K562 (cell line): ENCODE data around the gene PDLIM4. TPM values are rescaled to one million over a fixed set of nuclear protein-coding genes. Genes with fewer than 3 reads are reported as not detected.

Experiments used
- ARID1B ChIP-seq: fragments of 450-650 bp; IDR thresholded peaks from 2 replicates; pipeline ENCODE4 v1.6.1; 2016; ENCODE audit warnings: antibody characterized with exemption, mild to moderate bottlenecking, inconsistent platforms
- BHLHE40 ChIP-seq: IDR thresholded peaks from 2 replicates; pipeline ENCODE4 v1.6.1; 2011; ENCODE audit warnings: low read length, improper control_type of control experiment
- CHD2 ChIP-seq: IDR thresholded peaks from 2 replicates; pipeline ENCODE4 v1.6.1; 2011; ENCODE audit warnings: low read depth, low read length
- GMEB1 ChIP-seq: fragments of 250-450 bp; sonication (Bioruptor Pico); IDR thresholded peaks from 2 replicates; pipeline ENCODE4 v1.4.0; 2020; ENCODE audit warnings: mild to moderate bottlenecking
- GTF2A2 ChIP-seq: IDR thresholded peaks from 2 replicates; pipeline ENCODE4 v1.6.1; 2016; ENCODE audit warnings: mild to moderate bottlenecking, missing genetic modification characterization, missing compliant biosample characterization
- GTF2F1 ChIP-seq: IDR thresholded peaks from 2 replicates; pipeline ENCODE4 v1.6.1; 2011; ENCODE audit warnings: low read depth, low read length, improper control_type of control experiment
- HDAC6 ChIP-seq: IDR thresholded peaks from 2 replicates; pipeline ENCODE4 v1.6.1; 2012; ENCODE audit warnings: low read depth, mild to moderate bottlenecking, control low read depth, inconsistent platforms, low read length, moderate library complexity
- KAT2B ChIP-seq: IDR thresholded peaks from one replicate; pipeline ENCODE4 v1.6.1; 2012; ENCODE audit warnings: low read depth, mild to moderate bottlenecking, control low read depth, inconsistent platforms, low read length, moderate library complexity
- NFATC3 ChIP-seq: fragments of 450-650 bp; IDR thresholded peaks from 2 replicates; pipeline ENCODE4 v1.6.1; 2017; ENCODE audit warnings: mild to moderate bottlenecking
- PYGO2 ChIP-seq: fragments of 450-650 bp; IDR thresholded peaks from 2 replicates; pipeline ENCODE4 v1.6.1; 2016; ENCODE audit warnings: mild to moderate bottlenecking, missing genetic modification characterization, moderate library complexity, missing compliant biosample characterization
- RBM34 ChIP-seq: fragments of 200-400 bp; formaldehyde crosslinking; IDR thresholded peaks from 2 replicates; pipeline ENCODE4 v1.6.1; 2018; ENCODE audit warnings: low read length, borderline replicate concordance; ENCODE audit not compliant: insufficient read depth
- SMARCE1 ChIP-seq: fragments of 450-650 bp; IDR thresholded peaks from 2 replicates; pipeline ENCODE4 v1.7.1; 2016; ENCODE audit warnings: mild to moderate bottlenecking
- TRIM28 ChIP-seq: fragments of 450-650 bp; IDR thresholded peaks from 2 replicates; pipeline ENCODE4 v1.6.1; 2017
- XRCC4 ChIP-seq: IDR thresholded peaks from one replicate; pipeline ENCODE4 v1.6.1; 2011; ENCODE audit not compliant: insufficient read depth, insufficient read length; ENCODE audit errors: extremely low read depth
- ZNF655 ChIP-seq: fragments of 250-450 bp; sonication (Bioruptor Pico); IDR thresholded peaks from 2 replicates; pipeline ENCODE4 v1.5.0; 2021
- polyA plus RNA-seq, 8 experiments: library from polyadenylated mRNA; depleted of rRNA in 4 of 8; stranded (reverse) in 5 of 8; unstranded in 3 of 8; fragments of >200 nt; fragmentation: Nextera tagmentation in 2 of 8; fragmentation: Illumina TruSeq in 1 of 8; extraction: Ambion mirVana in 2 of 8; extraction: Trizol in 1 of 8; gene quantifications; 2 replicates each; pipeline versions ENCODE4 v1.2.1 to v1.2.3, GENCODE V29; 2011 to 2014; ENCODE audit warnings: inconsistent platforms in 1 of 8, missing spikeins in 1 of 8
- total RNA-seq, 7 experiments: library from RNA; depleted of rRNA in 6 of 7; stranded (reverse); fragments of >200 nt in 6 of 7; fragmentation: Illumina TruSeq in 2 of 7; extraction: Trizol in 2 of 7; gene quantifications; 2 replicates each; pipeline versions ENCODE4 v1.2.1 to v1.2.3, GENCODE V29; 2011 to 2021; ENCODE audit warnings: low replicate concordance in 1 of 7
- TF ChIP-seq, protein P1 (sequence below): sonication (generic); formaldehyde crosslinking; IDR thresholded peaks from 2 replicates; pipeline ENCODE4 v1.8.1; 2023; ENCODE audit warnings: mild to moderate bottlenecking, missing genetic modification reagents
- TF ChIP-seq, protein P2 (sequence below): fragments of 450-650 bp; conservative IDR thresholded peaks from 2 replicates; pipeline ENCODE4 v1.6.1; 2016; ENCODE audit warnings: missing genetic modification characterization, low read depth, mild to moderate bottlenecking, missing compliant biosample characterization, moderate library complexity

PDLIM4 gene
- total and polyA plus RNA-seq, 9 of the 15 experiments (the other 6 are each of a cell fraction or from before 2014, with no cell fraction given), result 0.28 to 32.8 (median 13.1) TPM

GRCh38 chr5:132260714-132261551 is 3.4 kb downstream of the PDLIM4 start (continued):
- TF ChIP-seq CHD2, result no peak
- TF ChIP-seq XRCC4, result no peak
- no peak for TF ChIP-seq GMEB1 (CRISPR knock-in tag)
- no peak for TF ChIP-seq GTF2F1
- no peak for TF ChIP-seq RBM34
- no peak for TF ChIP-seq BHLHE40
- TF ChIP-seq, protein P1, sequence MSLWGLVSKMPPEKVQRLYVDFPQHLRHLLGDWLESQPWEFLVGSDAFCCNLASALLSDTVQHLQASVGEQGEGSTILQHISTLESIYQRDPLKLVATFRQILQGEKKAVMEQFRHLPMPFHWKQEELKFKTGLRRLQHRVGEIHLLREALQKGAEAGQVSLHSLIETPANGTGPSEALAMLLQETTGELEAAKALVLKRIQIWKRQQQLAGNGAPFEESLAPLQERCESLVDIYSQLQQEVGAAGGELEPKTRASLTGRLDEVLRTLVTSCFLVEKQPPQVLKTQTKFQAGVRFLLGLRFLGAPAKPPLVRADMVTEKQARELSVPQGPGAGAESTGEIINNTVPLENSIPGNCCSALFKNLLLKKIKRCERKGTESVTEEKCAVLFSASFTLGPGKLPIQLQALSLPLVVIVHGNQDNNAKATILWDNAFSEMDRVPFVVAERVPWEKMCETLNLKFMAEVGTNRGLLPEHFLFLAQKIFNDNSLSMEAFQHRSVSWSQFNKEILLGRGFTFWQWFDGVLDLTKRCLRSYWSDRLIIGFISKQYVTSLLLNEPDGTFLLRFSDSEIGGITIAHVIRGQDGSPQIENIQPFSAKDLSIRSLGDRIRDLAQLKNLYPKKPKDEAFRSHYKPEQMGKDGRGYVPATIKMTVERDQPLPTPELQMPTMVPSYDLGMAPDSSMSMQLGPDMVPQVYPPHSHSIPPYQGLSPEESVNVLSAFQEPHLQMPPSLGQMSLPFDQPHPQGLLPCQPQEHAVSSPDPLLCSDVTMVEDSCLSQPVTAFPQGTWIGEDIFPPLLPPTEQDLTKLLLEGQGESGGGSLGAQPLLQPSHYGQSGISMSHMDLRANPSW (CRISPR knock-in tag), result no peak
- no peak for TF ChIP-seq TRIM28
- no peak for TF ChIP-seq ZNF655
- TF ChIP-seq KAT2B, result no peak
- no peak for TF ChIP-seq PYGO2 (tag)
- no peak for TF ChIP-seq HDAC6
- TF ChIP-seq GTF2A2, result no peak
- no peak for TF ChIP-seq ARID1B
- TF ChIP-seq SMARCE1, result no peak
- no peak for TF ChIP-seq NFATC3
- TF ChIP-seq, protein P2, sequence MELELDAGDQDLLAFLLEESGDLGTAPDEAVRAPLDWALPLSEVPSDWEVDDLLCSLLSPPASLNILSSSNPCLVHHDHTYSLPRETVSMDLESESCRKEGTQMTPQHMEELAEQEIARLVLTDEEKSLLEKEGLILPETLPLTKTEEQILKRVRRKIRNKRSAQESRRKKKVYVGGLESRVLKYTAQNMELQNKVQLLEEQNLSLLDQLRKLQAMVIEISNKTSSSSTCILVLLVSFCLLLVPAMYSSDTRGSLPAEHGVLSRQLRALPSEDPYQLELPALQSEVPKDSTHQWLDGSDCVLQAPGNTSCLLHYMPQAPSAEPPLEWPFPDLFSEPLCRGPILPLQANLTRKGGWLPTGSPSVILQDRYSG, result no peak
